GM19397 (cell line): ENCODE results near the gene ADIRF.
"Not testable (repeated sequence)": the region's sequence is repeated elsewhere in the genome, so short reads cannot be mapped to it uniquely, and the experiment has no call there.

Source experiments
- ATAC-seq: cut with Tn5 transposase; IDR thresholded peaks from one replicate; pipeline ENCODE4 v1.9.1; 2021; ENCODE audit warnings: mild to moderate bottlenecking, moderate library complexity; ENCODE audit not compliant: unreplicated experiment

Gene ADIRF

GRCh38 chr10:87019504-87019903 lies 51.2 kb downstream of the ADIRF start:
- not testable (repeated sequence) for ATAC-seq

- not testable (repeated sequence) for ATAC-seq
These were observed 51.8 kb downstream of the ADIRF start, which contains the start of gene FAM25A for GRCh38 chr10:87020056-87020455. Gene FAM25A (plus strand): TSS chr10:87020294. CDS start chr10:87020325, 31 bp downstream.
